HL-60 (cell line): ENCODE measurements around the gene NPC1.

Experiments
- GABPA ChIP-seq: IDR thresholded peaks from 2 replicates; pipeline ENCODE4 v1.6.1; 2012; ENCODE audit warnings: low read depth
- POLR2AphosphoS5 ChIP-seq: IDR thresholded peaks from 2 replicates; pipeline ENCODE4 v1.6.1; 2012; ENCODE audit warnings: low read depth
- TF ChIP-seq, protein P1 (sequence below): IDR thresholded peaks from one replicate; pipeline ENCODE4 v1.5.1; 2011; ENCODE audit warnings: low read length, control low read depth, inconsistent platforms; ENCODE audit not compliant: insufficient read depth
- TF ChIP-seq, protein P2 (sequence below): IDR thresholded peaks from 2 replicates; pipeline ENCODE4 v1.6.1; 2012; ENCODE audit warnings: low read depth; ENCODE audit not compliant: insufficient replicate concordance

DNA sequence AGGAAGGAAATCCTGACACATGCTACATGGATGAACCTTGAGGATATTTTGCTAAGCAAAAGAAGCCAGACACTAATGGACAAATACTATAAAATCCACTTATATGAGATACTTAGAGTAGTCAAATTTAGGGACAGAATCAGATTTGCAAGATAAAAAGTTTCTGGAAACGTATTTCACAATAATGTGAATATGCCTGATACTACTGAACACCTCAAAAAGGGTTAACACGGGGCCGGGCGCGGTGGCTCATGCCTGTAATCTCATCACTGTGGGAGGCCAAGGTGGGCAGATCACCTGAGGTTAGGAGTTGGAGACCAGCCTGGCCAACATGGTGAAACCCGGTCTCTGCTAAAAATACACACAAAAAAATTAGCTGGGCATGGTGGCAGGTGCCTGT lies 84.7 kb downstream of the NPC1 start:
- TF ChIP-seq, protein P1, sequence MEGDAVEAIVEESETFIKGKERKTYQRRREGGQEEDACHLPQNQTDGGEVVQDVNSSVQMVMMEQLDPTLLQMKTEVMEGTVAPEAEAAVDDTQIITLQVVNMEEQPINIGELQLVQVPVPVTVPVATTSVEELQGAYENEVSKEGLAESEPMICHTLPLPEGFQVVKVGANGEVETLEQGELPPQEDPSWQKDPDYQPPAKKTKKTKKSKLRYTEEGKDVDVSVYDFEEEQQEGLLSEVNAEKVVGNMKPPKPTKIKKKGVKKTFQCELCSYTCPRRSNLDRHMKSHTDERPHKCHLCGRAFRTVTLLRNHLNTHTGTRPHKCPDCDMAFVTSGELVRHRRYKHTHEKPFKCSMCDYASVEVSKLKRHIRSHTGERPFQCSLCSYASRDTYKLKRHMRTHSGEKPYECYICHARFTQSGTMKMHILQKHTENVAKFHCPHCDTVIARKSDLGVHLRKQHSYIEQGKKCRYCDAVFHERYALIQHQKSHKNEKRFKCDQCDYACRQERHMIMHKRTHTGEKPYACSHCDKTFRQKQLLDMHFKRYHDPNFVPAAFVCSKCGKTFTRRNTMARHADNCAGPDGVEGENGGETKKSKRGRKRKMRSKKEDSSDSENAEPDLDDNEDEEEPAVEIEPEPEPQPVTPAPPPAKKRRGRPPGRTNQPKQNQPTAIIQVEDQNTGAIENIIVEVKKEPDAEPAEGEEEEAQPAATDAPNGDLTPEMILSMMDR = no peak
- TF ChIP-seq, protein P2, sequence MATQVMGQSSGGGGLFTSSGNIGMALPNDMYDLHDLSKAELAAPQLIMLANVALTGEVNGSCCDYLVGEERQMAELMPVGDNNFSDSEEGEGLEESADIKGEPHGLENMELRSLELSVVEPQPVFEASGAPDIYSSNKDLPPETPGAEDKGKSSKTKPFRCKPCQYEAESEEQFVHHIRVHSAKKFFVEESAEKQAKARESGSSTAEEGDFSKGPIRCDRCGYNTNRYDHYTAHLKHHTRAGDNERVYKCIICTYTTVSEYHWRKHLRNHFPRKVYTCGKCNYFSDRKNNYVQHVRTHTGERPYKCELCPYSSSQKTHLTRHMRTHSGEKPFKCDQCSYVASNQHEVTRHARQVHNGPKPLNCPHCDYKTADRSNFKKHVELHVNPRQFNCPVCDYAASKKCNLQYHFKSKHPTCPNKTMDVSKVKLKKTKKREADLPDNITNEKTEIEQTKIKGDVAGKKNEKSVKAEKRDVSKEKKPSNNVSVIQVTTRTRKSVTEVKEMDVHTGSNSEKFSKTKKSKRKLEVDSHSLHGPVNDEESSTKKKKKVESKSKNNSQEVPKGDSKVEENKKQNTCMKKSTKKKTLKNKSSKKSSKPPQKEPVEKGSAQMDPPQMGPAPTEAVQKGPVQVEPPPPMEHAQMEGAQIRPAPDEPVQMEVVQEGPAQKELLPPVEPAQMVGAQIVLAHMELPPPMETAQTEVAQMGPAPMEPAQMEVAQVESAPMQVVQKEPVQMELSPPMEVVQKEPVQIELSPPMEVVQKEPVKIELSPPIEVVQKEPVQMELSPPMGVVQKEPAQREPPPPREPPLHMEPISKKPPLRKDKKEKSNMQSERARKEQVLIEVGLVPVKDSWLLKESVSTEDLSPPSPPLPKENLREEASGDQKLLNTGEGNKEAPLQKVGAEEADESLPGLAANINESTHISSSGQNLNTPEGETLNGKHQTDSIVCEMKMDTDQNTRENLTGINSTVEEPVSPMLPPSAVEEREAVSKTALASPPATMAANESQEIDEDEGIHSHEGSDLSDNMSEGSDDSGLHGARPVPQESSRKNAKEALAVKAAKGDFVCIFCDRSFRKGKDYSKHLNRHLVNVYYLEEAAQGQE = no peak
- TF ChIP-seq POLR2AphosphoS5 (no peak), GABPA (no peak)
